GM13976 (cell line): ENCODE results near the gene PGLYRP2.
A peak's percentile ranks its signal among the peaks of the same experiment; 100 is the strongest.
"Not testable (repeated sequence)": the region's sequence is repeated elsewhere in the genome, so short reads cannot be mapped to it uniquely, and the experiment has no call there.

Experiments
- DNase-seq: peaks from one replicate; pipeline ENCODE4 v3.0.0; 2012; ENCODE audit warnings: low spot score
- CTCF ChIP-seq: IDR thresholded peaks from 2 replicates; pipeline ENCODE4 v1.5.1; 2012; ENCODE audit warnings: borderline replicate concordance, mild to moderate bottlenecking; ENCODE audit not compliant: insufficient read depth; ENCODE audit errors: extremely low read depth, missing control alignments, control extremely low read depth
- in situ Hi-C: fragments of 300-500 bp; cut with MboI; formaldehyde crosslinking; loops from one replicate; pipeline ENCODE4 v1.12.0; 2022; ENCODE audit warnings: low sequenced_read_pairs, mixed read lengths, inconsistent platforms; ENCODE audit not compliant: unreplicated experiment

The PGLYRP2 gene

GRCh38 chr19:15487038-15487437 is 7.7 kb upstream of the PGLYRP2 start:
- no peak for TF ChIP-seq CTCF
- in situ Hi-C loops = no loop called here

DNA sequence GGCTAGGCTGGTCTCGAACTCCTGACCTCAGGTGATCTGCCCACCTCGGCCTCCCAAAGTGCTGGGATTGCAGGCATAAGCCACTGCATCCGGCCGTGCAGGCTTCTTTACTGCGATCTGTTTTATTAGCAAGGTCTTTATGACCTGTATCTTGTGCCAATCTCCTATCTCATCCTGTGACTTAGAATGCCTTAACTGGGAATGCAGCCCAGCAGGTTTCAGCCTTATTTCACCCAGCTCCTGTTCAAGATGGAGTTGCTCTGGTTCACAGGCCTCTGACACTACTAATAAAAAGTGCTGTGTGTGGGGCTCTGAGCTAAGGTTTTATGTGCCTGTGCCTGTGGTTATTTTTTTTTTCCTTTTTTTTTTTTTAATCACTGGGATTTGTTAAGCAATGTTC is 6.5 kb upstream of the PGLYRP2 start:
- in situ Hi-C loops, DNase-seq: not testable (repeated sequence)

More at GRCh38 chr19:15487038-15487437, 7.7 kb upstream of the PGLYRP2 start:
- no peak for DNase-seq

DNA sequence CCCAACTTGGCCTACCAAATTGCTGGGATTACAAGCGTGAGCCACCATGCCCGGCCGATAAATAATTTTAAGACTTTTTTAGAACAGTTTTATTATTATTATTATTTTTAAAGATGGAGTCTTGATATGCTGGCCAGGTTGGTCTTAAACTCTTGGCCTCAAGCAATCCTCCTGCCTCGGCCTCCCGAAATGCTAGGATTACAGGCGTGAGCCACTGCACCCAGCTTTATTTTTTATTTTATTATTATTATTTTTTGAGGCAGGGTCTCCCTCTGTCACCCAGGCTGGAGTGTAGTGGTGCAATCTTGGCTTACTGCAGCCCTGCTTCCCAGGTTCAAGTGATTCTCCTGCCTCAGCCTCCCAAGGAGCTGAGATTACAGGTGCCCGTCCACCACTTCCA is 1.7 kb upstream of the PGLYRP2 start:
- in situ Hi-C loops, DNase-seq: not testable (repeated sequence)

DNA sequence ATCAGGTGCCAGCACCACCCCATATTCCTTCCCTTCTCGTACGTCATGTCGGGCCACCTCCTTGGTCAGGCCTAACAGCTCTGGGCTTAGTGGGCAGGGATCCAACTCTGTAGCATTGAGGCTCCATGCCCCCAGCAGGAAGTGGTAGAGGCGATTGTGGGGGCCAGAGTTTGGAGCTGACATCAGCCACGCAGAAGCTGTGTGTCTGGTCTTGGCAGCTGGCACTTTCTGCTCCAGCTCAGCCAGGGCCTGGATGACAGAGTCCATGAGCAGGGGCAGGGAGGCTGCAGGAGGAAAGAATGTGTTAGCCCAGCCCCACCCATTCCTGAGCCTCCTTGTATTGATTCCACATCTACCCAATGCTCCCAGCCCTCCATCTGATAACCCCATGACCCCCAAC is 3.0 kb downstream of the PGLYRP2 start:
- no peak for DNase-seq
- in situ Hi-C loops = no loop called here
- TF ChIP-seq CTCF = no peak

DNA sequence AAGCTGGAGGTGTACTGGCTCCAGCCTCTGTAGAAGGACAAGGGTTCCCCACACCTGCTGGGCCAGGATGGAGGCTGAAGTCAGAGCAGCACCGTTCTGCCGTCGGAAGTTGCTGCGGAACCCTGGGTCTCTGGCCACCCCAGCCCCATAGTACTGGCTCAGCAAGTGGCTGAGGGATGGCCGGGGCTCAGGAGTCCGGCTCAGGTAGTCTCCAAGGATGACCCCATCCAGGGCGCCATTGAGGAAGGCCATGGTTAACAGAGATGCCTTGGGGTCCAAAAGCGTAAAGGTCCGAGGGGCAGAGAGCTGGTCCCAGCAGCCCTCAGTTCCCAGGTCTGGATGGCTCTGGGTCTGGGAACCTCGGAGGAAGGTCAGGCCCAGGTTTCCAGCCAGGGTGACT is 3.7 kb downstream of the PGLYRP2 start:
- peak; percentile 5 for DNase-seq
- no peak for TF ChIP-seq CTCF
- in situ Hi-C loops = no loop called here

- TF ChIP-seq CTCF = no peak
- in situ Hi-C loops = no loop called here
- DNase-seq = no peak
Observed at GRCh38 chr19:15475169-15475568, 4.1 kb downstream of the PGLYRP2 start.

- in situ Hi-C loops, DNase-seq: not testable (repeated sequence)
Observed at GRCh38 chr19:15473821-15474220, 5.5 kb downstream of the PGLYRP2 start.

DNA sequence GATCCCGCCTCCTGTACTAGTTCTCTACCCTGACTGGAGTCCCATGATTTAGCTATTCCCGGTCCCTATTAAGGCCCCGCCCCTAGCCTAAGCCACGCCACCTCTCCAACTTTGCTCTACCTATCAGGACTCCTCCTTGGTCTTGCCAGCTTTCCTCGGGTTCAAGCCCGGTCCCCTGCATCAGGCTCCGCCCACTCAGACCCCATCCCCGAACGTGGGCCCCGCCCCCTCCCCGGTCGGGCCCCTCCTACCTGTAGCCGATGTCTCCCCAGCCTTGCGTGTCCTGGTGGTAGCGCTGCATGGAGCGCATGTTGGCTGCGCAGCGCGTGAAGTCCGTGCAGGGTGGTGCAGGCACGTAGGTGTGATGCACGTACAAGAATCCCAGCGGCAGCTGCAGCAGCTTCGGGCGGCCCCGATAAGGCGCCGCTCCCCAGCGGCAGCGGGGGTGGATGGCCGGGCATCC is 7.6 kb downstream of the PGLYRP2 start:
- in situ Hi-C loops = no loop called here
- no peak for DNase-seq
- no peak for TF ChIP-seq CTCF
